ENCODE measurements around the gene DBP.
"Not testable (repeated sequence)": the region's sequence is repeated elsewhere in the genome, so short reads cannot be mapped to it uniquely, and the experiment has no call there.

Gene DBP, protein sequence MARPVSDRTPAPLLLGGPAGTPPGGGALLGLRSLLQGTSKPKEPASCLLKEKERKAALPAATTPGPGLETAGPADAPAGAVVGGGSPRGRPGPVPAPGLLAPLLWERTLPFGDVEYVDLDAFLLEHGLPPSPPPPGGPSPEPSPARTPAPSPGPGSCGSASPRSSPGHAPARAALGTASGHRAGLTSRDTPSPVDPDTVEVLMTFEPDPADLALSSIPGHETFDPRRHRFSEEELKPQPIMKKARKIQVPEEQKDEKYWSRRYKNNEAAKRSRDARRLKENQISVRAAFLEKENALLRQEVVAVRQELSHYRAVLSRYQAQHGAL

DNA sequence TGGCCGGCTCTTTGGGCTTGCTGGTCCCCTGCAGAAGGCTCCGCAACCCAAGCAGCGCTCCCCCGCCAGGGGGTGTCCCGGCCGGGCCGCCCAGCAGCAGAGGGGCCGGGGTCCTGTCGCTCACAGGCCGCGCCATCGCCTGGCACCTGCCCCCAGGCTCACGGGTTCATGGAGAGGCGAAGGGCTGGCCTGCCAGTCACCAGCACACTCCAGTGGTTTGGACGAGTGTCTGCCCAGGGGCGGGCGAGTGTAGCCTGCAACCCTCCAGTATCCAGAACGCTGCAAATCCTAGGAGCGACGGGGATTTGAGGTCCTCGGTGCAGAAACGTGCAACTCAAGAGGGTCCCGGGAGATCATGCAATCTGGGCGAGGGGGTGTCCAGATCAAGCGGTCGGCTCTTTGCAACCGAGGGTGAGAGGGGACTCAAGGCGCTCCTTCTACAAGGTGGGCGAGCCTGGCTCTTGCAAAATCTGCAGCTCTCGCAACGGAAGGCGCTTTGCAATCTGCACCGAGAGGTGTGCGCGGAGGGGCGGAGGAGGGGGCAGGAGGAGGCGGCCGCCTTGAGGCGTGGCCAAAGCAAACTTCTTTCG lies at the start of gene DBP:
Gene DBP (minus strand): TSS at position 521 of the 590 bp plus-strand sequence. CDS start 385 bp downstream, at position 136.
- FAIRE-seq = no peak

DNA sequence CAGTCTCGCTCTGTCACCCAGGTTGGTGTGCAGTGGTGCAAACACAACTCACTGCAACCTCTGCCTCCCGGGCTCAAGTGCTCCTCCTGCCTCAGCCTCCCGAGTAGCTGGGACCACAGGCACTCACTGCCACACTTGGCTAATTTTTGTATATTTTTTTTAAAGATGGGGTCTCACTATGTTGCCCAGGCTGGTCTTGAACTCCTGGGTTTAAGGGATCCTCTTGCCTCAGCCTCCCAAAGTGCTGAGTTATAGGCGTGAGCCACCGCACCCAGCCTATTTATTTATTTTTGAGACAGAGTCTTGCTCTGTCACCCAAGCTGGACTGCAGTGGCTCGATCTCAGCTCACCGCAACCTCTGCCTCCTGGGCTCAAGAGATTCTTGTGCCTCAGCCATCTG lies 49.5 kb upstream of the DBP start:
- FAIRE-seq = not testable (repeated sequence)

DNA sequence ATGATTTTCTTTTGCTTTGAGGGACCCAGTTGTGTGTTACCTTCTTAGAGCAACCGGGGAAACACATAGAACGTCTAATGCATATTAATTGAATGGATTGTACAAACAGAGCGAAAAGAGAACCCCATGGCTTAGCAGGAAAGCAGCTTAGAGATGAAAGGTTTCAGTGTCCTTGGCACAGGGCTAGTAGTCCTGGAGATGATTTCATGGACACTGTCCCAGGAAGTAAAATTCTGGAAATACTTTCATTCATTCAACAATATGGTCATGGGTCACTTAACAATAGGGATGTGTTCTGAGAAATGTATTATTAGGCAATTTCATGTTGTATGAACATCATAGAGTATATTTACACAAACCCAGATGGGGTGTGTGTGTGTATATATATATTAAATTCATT lies 48.9 kb upstream of the DBP start:
- no peak for FAIRE-seq

DNA sequence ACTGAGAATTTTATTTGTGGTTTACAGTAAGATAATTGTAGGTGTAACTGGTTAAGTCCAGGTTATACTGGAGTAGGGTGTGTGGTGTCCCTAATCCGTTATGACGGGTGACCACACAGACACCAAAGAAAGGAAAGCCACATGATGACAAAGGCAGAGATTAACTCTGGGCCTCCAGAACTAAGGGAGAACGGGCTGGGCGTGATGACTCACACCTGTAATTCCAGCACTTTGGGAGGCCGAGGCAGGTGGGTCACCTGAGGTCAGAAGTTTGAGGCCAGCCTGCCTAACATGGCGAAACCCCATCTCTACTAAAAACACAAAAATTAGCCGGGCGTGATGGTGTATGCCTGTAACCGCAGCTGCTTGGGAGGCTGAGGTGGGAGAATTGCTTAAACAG lies 48.4 kb upstream of the DBP start:
- FAIRE-seq = no peak

DNA sequence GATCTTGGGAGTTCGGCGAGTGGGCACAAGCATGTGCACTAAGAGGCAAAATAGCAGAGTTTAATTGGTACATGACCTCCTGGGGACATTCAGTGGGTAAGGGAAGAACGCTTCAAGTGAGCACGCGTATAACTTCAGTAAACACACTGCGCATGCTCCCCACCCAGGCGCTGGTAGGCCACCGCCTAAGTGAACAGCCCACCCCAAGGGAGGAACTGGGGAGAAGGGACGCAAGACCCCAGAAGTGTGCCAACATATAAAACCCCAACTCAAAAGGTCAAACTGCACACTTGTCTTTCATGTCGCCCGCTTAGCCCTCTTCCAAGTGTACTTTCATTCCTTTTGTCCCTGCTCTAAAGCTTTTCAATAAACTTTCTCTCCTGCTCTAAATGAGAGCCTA lies 46.2 kb upstream of the DBP start:
- FAIRE-seq = no peak

DNA sequence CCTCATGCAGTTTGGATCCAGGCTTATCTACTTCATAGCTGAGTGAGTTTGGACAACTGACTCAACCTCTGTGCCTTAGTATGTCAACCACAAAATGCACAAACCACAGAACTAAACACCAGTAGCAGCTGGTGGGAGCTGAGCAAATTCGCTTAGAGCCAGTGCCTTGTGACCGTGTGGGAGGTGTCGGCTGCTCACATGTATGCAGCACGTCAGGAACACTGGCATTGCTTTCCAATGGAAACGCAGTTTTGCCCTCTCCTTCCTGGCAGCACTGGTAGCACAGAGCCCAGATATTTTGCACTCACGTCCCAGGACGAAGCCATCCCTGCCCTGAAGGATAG lies 43.9 kb upstream of the DBP start:
- no peak for FAIRE-seq

DNA sequence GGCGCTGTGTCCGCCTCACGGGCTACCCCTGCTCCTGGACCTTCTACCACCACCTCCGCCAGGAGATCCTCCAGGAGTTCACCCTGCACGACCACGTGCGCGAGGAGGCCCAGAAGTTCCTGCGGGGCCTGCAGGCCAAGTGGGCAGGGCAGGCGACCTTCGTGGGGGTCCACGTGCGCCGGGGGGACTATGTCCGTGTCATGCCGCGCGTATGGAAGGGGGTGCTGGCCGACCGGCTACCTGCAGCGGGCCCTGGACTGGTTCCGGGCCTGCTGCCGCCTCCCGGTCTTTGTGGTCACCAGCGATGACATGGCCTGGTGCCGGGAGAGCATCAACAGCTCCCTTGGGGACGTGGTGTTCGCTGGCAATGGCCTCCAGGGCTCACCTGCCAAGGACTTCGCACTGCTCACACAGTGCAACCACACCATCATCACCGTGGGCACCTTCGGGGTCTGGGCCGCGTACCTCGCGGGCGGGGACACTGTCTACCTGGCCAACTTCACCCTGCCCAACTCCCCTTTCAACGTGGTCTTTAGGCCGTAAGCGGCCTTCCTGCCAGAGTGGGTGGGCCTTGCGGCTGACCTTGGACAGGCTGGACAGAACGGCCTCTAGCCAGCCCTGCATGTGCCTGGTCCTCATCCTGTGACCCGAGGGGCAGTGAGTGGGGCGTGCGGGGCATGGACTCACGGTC lies 43.4 kb upstream of the DBP start:
- no peak for FAIRE-seq

DNA sequence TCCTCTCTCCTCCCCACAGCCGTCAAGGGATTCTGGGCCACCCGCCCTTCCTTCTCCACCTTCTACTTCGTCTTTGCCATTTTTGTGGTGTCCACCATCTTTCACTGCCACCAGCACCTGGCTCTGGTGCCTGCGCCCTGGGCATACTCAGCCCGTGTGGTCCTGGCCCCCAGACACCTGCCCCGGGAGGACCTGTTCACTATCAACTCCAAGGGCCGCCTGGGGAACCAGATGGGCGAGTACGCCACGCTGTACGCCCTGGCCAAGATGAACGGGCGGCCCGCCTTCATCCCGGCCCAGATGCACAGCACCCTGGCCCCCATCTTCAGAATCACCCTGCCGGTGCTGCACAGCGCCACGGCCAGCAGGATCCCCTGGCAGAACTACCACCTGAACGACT lies 42.8 kb upstream of the DBP start:
- FAIRE-seq = not testable (repeated sequence)

DNA sequence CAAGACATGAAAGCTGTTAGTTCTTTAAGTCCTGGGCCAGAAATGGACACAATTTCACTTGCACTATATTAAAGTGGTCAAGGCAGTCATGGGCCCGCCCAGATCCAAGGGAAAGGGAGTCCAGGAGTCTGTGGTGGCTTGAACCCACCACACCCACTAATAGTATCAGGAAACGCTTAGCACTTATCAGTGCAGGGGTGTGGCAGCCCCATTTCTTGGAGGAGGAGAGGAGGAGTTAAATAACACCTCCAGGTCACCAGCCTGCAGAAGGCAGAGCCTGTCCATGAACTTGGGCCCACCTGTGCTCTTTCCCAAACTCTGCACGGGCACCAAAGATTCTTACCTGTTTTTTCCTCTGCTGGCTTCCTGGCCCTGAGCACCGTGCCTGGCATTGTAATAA lies 41.0 kb upstream of the DBP start:
- FAIRE-seq = no peak

DNA sequence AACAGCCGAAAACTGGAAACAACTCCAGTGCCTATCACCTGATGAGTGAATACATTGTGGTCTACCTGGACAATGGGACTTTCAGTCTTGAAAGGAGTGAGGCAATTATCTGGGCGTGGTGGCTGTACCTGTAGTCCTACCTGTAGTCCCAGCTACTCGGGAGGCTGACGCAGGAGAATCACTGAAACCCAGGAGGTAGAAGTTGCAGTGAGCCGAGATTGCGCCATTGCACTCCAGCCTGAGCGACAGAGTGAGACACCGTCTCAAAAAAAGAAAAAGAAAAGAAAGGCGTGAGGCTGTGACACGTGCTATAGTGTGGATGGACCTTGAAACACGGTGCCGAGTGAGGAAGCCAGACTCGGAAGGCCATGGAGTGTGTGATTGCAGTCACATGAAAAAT lies 39.7 kb upstream of the DBP start:
- FAIRE-seq = no peak

DNA sequence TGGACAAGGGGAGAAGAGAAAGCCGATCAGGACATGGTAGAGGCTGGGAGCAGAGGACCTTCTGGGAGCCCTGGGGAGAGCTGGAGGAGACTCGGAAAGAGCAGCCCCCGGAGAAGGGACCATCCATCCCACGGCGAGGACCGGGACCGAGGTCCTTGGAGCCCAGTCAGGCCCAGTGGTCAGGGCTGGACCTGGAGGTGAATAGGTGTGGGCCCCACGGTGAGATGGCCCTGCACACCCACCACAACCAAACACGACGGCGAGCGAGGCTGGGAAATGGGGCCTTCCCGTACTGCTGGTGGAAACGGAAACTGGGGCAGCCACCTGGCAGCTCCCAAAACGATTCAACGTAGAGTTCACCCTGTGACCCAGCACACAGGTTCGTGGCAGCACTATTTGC lies 39.3 kb upstream of the DBP start:
- FAIRE-seq = no peak

DNA sequence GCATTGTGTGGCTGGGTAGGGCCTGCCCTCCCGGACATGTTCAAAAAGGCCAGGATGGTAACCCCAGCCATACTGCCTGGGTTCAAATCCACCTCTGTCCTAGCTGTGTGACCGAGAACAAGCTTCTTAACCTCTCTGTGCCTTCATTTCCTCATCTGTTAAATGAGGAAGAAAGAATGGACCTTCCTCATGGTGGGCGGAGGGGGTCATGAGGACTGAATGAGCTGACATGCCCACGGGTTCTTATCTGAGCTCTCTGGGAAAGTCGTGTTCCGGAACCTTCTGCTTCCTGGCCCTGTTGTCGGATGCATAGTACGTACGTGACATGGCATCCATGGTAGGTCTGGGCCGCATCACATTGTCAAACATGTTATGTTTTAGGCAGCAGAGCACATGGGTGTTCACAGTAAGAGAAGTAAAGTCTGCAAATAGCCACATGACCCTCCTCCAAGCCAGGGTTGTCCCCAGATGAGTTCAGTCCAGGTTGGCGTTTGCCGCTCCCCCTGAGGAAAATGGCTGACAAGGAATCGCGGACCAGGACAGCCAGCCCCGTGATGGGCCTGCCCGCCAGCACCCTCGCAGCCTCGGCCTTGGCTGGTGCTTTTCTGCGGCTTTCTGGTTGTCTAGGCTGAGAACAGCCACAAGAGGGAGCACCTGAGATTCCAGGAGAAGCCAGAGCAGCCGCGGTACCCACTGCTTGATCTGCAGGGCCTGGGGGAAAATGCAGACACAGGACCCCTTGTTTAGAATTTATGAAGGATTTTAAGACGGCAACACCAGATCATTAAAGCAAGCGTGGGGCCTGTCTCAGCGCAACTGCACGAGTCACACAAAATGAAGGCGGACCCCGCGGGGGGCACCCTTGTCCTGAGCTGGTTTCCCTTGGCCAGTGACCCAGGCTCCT lies 38.0 kb upstream of the DBP start:
- peak; percentile 92 for FAIRE-seq

DNA sequence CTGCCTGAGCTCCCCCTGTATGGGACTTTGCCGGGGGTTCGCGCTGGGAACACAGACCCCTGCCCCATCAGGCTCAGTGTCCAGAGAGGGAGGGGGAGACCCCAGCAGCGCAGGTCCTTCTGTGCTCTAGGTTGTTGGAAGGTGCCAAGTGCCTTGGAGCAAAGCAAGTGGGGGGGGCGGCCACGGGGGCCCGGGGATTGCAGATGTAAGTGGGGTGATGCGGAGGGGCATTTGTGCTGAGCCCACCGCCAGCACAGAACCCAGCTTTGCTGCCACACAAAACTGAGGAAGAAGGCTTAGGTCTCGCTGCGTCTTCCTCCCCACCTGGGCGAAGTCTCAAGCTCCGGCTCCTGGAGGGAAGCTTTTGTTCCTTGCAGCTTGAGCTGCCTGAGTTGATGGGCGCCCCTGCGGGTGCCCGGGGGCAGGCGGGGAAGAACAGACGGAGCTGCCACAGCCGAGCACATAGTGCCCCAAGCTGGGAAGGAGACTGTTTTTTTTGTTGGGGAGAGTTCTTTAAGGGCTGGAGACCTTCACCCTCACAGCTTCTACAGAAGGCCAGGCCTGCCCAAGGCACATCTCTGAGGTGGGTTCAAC lies 37.1 kb upstream of the DBP start:
- FAIRE-seq = no peak

DNA sequence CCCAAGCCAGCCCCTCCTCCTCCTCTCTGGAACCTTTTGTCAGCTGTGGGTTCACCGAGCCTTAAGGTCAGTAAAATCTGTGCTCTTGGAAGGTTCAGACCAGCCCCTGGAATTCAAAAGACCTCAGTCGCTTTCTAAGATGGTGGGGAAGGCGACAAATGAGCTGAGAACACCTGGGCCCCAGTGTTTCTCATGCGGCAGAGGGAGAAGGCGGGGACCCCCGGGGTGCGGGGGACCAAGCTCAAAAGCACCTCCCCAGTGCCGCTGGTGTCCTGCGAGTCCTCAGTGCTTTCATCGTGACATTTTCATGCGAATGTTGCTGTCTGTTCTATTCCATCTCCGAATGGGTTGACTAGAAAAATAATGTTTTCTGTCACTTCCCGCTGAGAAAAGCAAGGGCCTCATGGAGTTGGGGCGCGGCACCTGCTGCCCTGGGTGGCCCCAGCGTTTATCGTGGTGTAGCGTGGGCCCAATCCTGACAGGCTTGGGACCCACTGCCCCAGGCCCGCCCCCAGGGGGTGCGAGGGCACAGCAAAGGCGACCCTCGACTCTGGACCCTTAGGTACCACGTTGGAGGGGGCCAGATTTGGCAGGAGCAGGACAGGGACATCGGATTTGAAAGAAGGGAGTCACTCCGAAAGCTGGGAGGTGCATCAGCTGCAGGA lies 36.4 kb upstream of the DBP start:
- no peak for FAIRE-seq

DNA sequence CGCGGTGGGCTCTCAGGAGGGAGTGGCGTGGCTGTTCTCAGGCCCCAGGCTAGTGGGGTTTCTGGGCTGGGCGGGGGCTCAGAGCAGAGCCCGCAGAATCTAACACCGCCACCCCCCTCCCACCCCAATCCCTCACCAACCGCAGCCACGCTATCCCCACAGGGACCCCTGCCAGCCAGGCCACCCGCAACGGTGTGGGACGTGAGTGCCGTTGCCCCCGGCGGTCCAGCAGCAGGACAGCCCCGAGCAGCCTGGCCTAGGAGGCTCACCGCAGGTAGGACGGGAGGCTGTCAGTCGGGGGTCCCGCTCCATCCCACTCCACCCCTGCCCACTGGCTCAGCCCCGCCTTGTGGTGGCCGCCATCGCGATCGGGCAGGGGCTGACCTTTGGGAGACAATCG lies 35.8 kb upstream of the DBP start, which contains the start of gene NTN5:
Gene NTN5 (minus strand): TSS at position 24 of the 400 bp plus-strand sequence. CDS start 2,031 bp downstream, outside the sequence.
- FAIRE-seq = no peak

DNA sequence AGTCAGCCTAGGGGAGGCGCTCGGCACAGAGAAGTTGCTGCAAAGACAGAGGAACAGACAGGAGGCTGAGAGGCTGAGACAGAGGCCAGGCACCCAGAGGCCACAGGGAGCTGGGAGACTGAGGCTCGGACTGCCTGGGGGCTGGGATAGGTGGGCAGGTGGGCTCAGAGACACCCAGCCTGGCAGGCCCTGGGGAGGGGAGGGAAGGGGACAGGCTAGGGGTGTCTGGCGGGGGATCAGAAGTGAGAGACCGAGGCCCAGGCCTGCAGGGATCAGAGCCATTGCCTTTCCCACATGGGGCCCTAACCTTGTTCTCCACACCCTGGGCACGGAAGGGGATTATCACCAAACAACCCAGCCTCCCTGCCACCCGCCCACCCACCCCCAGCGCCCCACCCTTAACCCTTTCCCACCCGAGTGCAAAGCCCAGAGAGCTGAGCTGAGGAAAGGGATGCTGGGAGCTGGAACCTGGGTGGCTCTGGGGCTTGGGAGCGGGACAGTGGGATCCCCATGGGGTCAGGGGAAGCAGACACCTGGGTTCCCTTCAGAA lies 34.3 kb upstream of the DBP start:
- FAIRE-seq = no peak

DNA sequence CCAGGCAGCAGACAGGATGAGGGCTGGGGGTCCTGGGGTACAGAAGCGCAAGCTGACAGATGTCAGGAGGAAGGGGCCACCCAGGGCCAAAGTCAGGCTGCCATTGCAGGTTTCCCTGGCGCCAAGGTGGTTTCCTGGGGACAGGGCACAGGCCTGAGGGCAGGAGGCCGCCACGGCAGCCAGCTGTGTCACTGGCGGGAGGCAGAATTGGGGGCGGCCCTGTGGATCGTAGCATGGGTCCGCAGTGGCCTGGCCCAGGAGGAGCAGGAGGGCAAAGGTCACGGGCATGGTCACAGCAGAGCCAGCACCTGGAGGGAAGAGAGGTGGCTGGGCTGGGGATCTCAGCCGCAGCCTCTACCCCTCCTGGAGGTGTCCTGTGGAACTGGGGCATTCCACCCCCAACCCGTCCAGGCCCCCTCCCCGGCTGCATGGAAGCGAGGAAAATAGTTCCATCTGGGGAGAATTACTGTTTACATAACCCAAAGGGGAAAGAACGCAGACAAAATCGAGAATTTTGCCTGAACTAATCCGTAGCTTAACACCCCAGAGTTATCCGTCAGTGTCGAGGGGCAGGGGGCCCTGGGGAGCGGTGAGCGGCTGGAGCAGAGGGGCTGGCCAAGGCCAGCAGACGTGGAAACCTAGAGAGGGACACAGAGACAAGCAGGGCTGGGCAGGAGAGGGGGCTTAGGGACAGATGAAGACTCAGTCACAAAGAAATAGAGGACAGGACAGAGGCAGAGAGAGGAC lies 33.7 kb upstream of the DBP start:
- FAIRE-seq = no peak

DNA sequence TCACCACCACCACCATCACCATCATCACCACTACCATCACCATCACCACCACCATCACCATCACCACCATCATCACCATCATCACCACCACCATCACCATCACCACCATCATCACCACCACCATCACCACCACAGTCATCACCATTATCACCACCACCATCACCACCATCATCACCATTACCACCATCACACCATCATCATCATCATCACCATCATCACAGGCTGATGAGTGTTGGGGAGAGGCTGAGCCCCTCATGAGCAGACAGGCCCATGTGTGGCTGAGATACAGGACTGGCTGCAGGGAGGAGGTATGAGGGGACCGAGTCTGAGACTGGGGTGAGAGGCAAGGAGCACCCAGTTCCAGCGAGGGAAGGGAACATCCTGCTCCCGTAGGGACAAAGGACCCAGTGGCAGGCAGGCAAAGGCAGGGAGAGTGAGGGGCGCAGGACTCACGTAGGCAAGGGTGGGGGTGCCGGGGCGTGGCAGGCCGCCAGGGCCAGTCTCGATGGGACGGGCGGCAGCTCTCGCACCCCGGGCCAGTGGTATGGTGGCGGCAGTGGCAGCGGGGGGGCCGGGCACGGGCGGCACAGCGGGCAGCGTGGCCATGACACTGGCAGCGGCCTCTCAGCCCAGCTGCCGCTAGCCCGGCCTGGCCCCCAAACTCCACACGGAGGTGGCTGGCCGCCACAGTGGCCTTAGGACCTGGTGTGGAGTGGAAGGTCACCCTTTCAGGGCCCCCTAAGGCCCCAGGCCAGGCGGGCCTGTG lies 32.9 kb upstream of the DBP start:
- FAIRE-seq = no peak

DNA sequence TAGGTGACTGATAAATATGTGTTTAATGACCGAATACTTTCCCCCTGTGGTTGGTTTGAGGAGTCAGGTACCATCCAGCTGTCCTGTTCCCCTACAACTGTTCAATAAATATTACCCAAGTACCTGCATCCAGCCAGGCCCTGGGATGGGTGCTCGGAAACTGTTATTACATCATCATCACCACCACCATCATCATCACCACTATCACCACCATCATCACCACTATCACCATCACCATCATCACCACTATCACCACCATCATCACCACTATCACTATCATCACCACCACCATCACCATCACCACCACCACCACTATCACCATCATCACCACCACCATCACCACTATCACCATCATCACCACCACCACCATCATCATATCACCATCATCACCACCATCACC lies 31.6 kb upstream of the DBP start:
- FAIRE-seq = no peak

DNA sequence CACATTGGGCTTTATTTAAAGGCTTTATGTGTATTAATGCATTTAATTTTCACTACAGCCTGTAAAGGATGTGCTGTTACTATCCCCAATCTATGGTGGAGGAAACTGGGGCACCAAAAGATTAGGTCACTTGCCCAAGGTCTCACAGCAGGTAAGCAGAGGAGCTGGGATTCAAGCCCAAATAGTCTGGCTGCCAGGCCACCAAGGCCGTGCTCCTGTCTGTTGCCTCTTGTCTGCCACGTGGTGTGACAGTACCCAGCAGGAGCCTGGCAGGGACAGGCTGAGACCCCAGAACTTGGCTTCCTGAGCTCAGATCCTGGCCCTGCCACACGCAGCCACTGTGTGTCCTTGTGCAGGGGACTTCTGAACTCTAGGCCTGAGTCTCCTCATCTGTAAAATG lies 31.2 kb upstream of the DBP start:
- no peak for FAIRE-seq
